NCI-H1417 (cell line): ENCODE results near the gene TMEM50A.
"Not testable (repeated sequence)": the region's sequence is repeated elsewhere in the genome, so short reads cannot be mapped to it uniquely, and the experiment has no call there.

Experiments
- DNase-seq, 3 experiments: peaks; one replicate each; lab custom pipeline; 2025; lab: John Stamatoyannopoulos, UW

Gene TMEM50A

GRCh38 chr1:25338188-25338981, at the start of gene TMEM50A:
TMEM50A (plus strand) TSS chr1:25338334; CDS start chr1:25340487, 2,153 bp downstream.
- DNase-seq, result peak; percentile 76 to 94 (median 91)

GRCh38 chr1:25288573-25289101, 49.5 kb upstream of the TMEM50A start:
- not testable (repeated sequence) for DNase-seq

DNA sequence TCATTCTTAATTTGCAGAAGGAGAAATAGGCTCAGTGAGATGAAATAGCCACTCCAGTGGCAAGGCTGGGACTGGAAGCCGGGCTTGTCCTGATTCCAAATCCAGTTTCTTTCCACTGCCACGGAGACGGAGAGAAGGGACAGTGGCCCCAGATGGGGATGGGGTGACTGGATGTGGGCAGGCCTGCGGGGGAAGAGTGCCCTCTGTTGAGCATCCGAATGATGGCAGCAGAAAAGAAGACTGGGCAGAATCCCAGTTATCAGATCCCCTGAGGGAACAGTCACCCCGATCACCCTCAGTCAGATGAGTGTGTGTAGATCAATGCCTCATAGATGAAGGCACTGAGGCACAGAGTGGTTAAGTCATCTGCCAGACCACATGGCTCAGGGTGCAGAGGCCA, 48.1 kb upstream of the TMEM50A start:
- not testable (repeated sequence) for DNase-seq

DNA sequence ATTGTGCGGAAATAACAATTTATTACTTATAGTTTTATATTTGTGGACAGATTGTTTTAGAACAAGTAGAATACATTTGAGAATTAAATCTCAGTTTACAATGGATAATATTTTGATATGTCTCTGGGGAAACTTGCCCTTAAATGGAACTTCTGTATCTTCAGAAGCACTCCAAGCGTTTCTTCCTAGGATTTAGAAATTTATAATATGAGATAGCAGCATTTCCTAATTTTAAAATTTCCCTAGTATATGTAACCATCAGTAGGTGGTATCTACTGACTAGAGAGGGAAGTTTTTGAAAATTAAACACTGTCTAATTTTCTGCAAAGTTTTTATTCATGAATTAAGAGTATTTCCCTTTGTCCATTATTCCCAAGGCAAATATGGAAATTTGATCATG, 44.7 kb upstream of the TMEM50A start:
- not testable (repeated sequence) for DNase-seq

- DNase-seq, result not testable (repeated sequence)
These were observed 43.0 kb upstream of the TMEM50A start for GRCh38 chr1:25294889-25295826.

DNA sequence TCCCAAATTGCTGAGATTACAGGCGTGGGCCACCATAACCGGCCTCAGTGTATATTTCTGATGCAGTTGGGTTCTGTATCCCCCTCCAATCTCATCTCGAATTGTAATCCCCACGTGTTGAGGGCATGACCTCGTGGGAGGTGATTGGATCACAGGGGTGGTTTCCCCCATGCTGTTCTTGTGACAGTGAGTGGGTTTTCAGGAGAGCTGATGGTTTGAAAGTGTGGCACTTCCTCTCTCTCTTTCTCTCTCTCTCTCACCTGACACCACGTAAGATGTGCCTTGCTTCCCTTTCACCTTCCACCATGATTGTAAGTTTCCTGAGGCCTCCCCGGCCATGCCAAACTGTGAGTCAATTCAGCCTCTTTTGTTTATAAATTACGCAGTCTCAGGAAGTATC, 41.6 kb upstream of the TMEM50A start:
- not testable (repeated sequence) for DNase-seq

GRCh38 chr1:25300729-25301128, 37.4 kb upstream of the TMEM50A start:
- DNase-seq, result not testable (repeated sequence)

DNA sequence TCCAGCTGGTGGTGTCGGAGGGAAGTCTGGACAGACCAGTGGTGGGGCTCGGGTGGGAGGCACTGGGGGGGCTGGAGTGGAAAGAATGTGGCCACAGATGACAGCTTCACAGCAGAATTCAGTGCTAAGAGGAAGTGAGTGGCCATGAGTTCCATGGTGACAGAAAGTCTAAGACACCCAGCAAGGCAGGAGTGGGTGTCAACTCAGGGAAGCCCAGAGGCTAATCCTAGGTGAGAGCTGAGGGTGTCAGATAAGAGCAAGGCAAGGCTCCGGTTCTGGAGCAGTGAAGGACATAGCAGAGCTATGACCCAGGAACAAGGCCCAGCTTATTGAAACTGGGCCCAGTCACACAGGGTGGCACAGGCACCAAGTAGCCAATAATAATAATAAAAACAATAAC, 35.8 kb upstream of the TMEM50A start:
- not testable (repeated sequence) for DNase-seq

DNA sequence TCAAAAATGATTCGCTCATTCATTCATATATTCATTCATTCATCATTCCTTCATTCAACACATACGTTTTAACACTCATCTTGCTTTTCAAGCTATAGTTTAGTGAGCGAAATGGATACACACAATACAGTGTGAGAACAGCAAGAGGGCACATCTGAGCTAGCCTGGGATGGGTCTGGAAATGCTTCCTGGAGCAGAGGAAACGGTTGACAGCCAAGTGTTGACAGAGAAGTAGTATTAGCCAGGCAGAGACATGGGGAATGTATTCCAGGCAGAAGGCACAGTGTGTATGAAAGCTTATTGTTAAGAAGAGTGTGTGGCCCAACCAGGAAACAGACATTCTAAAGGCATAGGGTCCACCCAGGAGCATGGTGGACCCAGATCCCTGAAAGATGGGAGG, 33.2 kb upstream of the TMEM50A start:
- DNase-seq, result not testable (repeated sequence)

GRCh38 chr1:25308168-25308567, 30.0 kb upstream of the TMEM50A start:
- DNase-seq, result not testable (repeated sequence)

- not testable (repeated sequence) for DNase-seq
These were observed 29.0 kb upstream of the TMEM50A start for GRCh38 chr1:25309085-25309484.

GRCh38 chr1:25309486-25309885, 28.6 kb upstream of the TMEM50A start:
- not testable (repeated sequence) for DNase-seq

DNA sequence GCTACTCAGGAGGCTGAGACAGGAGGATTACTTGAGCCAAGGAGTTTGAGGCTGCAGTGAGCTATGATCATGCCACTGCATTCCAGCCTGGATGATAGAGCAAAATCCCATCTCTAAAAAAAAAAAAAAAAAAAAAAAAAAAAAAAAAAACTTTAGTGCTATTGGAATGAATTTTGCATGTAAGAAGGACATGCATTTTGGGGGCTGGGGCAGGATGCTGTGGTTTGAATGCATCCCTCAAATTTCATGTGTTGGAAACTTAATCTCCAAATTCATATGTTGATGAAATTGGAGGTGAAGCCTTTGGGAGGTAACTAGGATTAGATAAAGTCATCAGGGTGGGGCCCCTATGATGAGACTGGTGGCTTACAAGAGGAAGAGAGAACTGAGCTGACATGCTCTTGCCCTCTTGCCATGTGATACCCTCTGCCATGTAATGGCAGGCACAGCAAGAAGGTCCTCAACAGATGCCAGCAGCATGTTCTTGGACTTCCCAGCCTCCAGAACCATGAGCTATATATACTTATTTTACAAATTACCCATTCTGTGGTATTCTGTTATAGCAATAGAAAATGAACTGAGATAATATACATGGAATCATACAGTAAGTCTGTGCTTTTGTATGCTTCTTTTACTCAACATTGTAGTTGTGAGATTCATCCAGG, 25.2 kb upstream of the TMEM50A start:
- not testable (repeated sequence) for DNase-seq

DNA sequence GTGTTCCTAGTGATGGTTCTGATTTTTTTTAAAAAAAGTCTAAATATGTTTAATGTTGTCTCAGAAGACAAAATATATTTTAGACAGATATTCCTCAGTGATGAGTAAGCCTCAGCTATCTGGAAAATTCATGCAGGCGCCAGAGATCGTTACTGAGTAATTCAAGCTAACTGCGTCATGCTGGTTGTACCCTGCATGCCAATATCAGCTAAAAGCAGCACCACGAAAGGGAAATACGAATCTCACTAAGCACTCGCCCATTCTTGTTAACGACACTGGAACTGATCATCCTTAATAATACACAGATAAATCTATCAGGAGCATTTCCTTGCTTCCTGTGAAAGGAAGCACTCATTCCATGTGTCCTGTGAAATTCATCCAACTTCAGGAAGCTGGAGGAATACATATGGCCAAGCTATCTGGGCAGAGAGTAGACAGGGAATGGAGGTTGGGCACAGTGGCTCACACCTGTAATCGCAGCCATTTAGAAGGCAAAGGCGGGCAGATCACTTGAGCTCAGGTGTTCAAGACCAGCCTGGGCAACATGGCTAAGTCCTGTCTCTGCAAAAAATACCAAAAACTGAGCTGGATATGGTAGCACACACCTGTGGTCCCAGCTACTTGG, 17.7 kb upstream of the TMEM50A start:
- not testable (repeated sequence) for DNase-seq

DNA sequence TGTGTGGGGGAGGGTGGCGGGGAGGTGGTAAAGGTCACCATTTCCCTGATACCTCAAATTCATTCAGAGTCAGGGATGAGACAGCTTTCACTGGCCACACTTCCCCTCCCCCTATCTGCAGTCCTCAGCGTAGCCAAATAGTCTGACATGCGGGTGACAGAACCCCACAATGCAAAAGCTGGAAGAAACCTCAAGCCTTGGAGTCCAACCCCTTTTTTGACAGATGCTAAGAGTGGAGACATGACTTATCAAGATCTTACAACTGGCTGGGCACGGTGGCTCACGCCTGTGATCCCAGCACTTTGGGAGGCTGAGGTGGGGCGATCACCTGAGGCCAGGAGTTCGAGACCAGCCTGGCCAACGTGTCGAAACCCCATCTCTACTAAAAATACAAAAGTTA, 16.0 kb upstream of the TMEM50A start:
- not testable (repeated sequence) for DNase-seq

- not testable (repeated sequence) for DNase-seq
These were observed 13.7 kb upstream of the TMEM50A start for GRCh38 chr1:25324407-25324806.

DNA sequence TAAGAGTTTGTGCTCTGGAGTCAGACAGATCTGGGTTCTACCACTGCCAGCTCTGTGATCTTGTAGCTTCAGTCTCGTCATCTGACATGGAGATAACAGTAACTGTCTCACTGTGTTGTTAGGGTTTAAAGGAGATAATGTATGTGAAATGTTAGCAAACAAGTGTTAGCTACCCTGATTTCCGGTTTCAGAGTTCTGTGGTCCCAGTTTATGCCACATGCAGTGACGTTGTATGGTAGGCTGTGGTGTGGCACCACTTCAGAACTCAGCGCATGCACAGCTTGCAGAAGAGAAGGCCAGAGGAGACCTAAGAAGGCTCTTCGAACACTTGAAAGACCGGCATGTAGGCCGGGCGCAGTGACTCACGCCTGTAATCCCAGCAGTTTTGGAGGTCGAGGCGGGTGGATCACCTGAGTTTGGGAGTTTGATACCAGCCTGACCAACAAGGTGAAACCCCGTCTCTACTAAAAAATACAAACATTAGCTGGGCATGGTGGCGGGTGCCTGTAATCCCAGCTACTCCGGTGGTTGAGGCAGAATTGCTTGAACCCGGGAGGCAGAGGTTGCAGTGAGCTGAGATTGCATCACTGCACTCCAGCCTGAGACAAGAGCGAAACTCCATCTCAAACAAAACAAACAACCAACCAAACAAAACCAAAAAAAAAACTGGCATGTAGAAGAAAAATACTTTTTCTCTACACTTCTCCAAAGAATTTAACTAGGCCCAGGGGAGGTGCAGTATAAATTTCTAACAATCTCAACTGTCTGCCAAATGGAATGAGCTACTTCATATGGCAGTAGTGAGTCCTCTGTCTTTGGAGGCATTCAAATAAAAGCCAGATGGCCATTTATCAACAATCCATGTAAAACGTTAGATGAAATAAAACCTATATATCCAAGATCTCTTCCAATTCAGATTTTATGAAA, 10.0 kb upstream of the TMEM50A start:
- not testable (repeated sequence) for DNase-seq

DNA sequence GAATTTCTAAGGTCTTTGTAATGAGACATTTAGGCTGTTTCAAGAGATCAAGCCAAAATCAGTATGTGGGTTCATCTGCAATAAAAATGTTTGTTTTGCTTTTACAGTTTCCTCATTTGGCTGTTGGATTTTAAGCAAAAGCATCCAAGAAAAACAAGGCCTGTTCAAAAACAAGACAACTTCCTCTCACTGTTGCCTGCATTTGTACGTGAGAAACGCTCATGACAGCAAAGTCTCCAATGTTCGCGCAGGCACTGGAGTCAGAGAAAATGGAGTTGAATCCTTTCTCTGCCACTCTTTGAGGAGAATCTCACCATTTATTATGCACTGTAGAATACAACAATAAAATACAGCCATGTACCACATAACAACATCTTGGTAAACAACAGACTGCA, 9.3 kb upstream of the TMEM50A start:
- not testable (repeated sequence) for DNase-seq

DNA sequence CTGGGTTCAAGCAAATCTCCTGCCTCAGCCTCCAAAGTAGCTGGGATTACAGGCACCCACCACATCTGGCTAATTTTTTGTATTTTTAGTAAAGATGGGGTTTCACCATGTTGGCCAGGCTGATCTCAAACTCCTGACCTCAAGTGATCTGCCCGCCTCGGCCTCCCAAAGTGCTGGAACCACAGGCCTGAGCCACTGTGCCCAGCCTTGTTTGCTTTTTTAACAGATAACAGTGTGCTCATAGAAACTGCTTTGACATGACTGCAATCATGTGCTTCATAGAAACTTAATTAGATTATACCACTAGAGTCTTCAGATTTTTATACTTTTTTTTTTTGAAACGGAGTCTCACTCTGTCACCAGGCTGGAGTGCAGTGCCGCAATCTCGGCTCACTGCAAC, 8.8 kb upstream of the TMEM50A start:
- DNase-seq, result not testable (repeated sequence)

DNA sequence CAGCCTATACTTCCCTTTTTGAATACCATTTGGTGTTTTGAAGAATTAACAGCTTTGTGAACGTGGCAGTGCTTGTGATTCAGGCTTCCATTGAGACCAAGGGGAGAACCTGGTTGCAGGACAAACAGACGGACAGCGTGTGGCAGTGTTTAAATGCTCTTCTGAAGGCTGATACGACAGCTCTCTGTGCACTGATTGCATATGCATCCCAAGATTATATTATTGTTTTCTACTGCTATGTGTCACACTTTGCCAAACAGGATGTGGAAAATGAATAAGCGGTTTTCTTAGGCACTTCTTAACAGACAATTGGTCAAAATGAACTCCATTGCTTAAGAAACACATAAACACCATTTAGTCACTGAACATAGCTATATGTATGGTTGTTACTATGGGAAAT, 8.2 kb upstream of the TMEM50A start:
- DNase-seq, result peak in 1 of 3 experiments; percentile 15
